Measurements from ENCODE around the gene USP10. TPM values are rescaled to one million over a fixed set of nuclear protein-coding genes. Genes with fewer than 3 reads are reported as not detected.
"Not testable (repeated sequence)": the region's sequence is repeated elsewhere in the genome, so short reads cannot be mapped to it uniquely, and the experiment has no call there.

The USP10 gene
- total and polyA plus RNA-seq, 5 donors from 2014 or later: 64.0 to 112 (median 88.1) TPM

GRCh38 chr16:84684592-84684965 lies 15.2 kb upstream of the USP10 start:
- DNase-seq: no peak
- H3K36me3 ChIP-seq (ENCODE audit: control insufficient read depth, insufficient read depth, low read length): no peaks in the 10 kb centered on the region
- H3K9me3 ChIP-seq (ENCODE audit: control insufficient read depth in 2 of 2, low read length in 2 of 2): peaks cover 0 to 2% of the 10 kb centered on the region in 2 experiments
- Mint-ChIP-seq H3K4me1 (no peaks in the 10 kb centered on the region), H3K27ac (no peak overlapping the region), H3K4me3 (no peak overlapping the region), H3K27me3 (peaks cover 55% of the 10 kb centered on the region), H3K36me3 (no peaks in the 10 kb centered on the region), H3K9me3 (peaks cover 0 to 4% (median 0%) of the 10 kb centered on the region in 7 donors)
- ATAC-seq (ENCODE audit: low read depth in 2 of 2): no peak
- peaks cover 11% of the 10 kb centered on the region for H3K27me3 ChIP-seq (ENCODE audit: control insufficient read depth, insufficient read depth, low read length)
- no peaks in the 10 kb centered on the region for H3K4me1 ChIP-seq (ENCODE audit: control insufficient read depth, insufficient read depth, low read length, poor library complexity, severe bottlenecking)
- no peak overlapping the region for H3K27ac ChIP-seq (ENCODE audit: insufficient read depth, low read length, poor library complexity, severe bottlenecking)
- H3K4me3 ChIP-seq (ENCODE audit: low read depth, low read length): no peak overlapping the region

- Mint-ChIP-seq H3K9me3 (peaks cover 0 to 4% (median 0%) of the 10 kb centered on the region in 7 donors), H3K4me3 (no peak overlapping the region), H3K27me3 (peaks cover 56% of the 10 kb centered on the region), H3K27ac (no peak overlapping the region), H3K36me3 (no peaks in the 10 kb centered on the region), H3K4me1 (no peaks in the 10 kb centered on the region)
- Histone ChIP-seq H3K36me3 (ENCODE audit: control insufficient read depth, insufficient read depth, low read length) (no peaks in the 10 kb centered on the region), H3K4me3 (ENCODE audit: low read depth, low read length) (no peak overlapping the region), H3K9me3 (ENCODE audit: control insufficient read depth in 2 of 2, low read length in 2 of 2) (peaks cover 0 to 2% of the 10 kb centered on the region in 2 experiments), H3K4me1 (ENCODE audit: control insufficient read depth, insufficient read depth, low read length, poor library complexity, severe bottlenecking) (no peaks in the 10 kb centered on the region), H3K27ac (ENCODE audit: insufficient read depth, low read length, poor library complexity, severe bottlenecking) (no peak overlapping the region), H3K27me3 (ENCODE audit: control insufficient read depth, insufficient read depth, low read length) (peaks cover 14% of the 10 kb centered on the region)
- DNase-seq: no peak
- ATAC-seq (ENCODE audit: low read depth in 2 of 2): no peak
These were observed 14.6 kb upstream of the USP10 start for GRCh38 chr16:84685210-84685609.

- Mint-ChIP-seq H3K27me3 (peaks cover 56% of the 10 kb centered on the region), H3K9me3 (peaks cover 0 to 4% (median 0%) of the 10 kb centered on the region in 7 donors), H3K4me3 (no peak overlapping the region), H3K36me3 (no peaks in the 10 kb centered on the region), H3K4me1 (peaks cover 0 to 4% (median 0%) of the 10 kb centered on the region in 4 donors), H3K27ac (no peak overlapping the region)
- H3K27ac ChIP-seq (ENCODE audit: insufficient read depth, low read length, poor library complexity, severe bottlenecking): no peak overlapping the region
- DNase-seq (no peak), ATAC-seq (ENCODE audit: low read depth in 2 of 2) (no peak)
- no peak overlapping the region for H3K4me3 ChIP-seq (ENCODE audit: low read depth, low read length)
- H3K4me1 ChIP-seq (ENCODE audit: control insufficient read depth, insufficient read depth, low read length, poor library complexity, severe bottlenecking): no peaks in the 10 kb centered on the region
- peaks cover 12% of the 10 kb centered on the region for H3K27me3 ChIP-seq (ENCODE audit: control insufficient read depth, insufficient read depth, low read length)
- H3K9me3 ChIP-seq (ENCODE audit: control insufficient read depth in 2 of 2, low read length in 2 of 2): peaks cover 0 to 2% of the 10 kb centered on the region in 2 experiments
- H3K36me3 ChIP-seq (ENCODE audit: control insufficient read depth, insufficient read depth, low read length): no peaks in the 10 kb centered on the region
These were observed 13.0 kb upstream of the USP10 start for GRCh38 chr16:84686707-84687298.

- H3K27me3 ChIP-seq (ENCODE audit: control insufficient read depth, insufficient read depth, low read length): peaks cover 8% of the 10 kb centered on the region
- H3K9me3 ChIP-seq (ENCODE audit: control insufficient read depth in 2 of 2, low read length in 2 of 2): peaks cover 0 to 2% of the 10 kb centered on the region in 2 experiments
- peak; percentile 31 to 55 for ATAC-seq (ENCODE audit: low read depth in 2 of 2)
- H3K27me3 Mint-ChIP-seq: peaks cover 51% of the 10 kb centered on the region
- H3K4me1 ChIP-seq (ENCODE audit: control insufficient read depth, insufficient read depth, low read length, poor library complexity, severe bottlenecking): no peaks in the 10 kb centered on the region
- no peak for DNase-seq
- H3K27ac Mint-ChIP-seq: no peak overlapping the region
- H3K9me3 Mint-ChIP-seq: peaks cover 0 to 4% (median 0%) of the 10 kb centered on the region in 7 donors
- no peak overlapping the region for H3K27ac ChIP-seq (ENCODE audit: insufficient read depth, low read length, poor library complexity, severe bottlenecking)
- H3K36me3 Mint-ChIP-seq: no peaks in the 10 kb centered on the region
- peaks cover 0 to 4% (median 0%) of the 10 kb centered on the region in 4 donors for H3K4me1 Mint-ChIP-seq
- H3K36me3 ChIP-seq (ENCODE audit: control insufficient read depth, insufficient read depth, low read length): no peaks in the 10 kb centered on the region
- H3K4me3 ChIP-seq (ENCODE audit: low read depth, low read length): no peak overlapping the region
- H3K4me3 Mint-ChIP-seq: no peak overlapping the region
These were observed 12.1 kb upstream of the USP10 start for GRCh38 chr16:84687715-84688114.

- not testable (repeated sequence) for H3K36me3 ChIP-seq (ENCODE audit: control insufficient read depth, insufficient read depth, low read length); H3K9me3 ChIP-seq (ENCODE audit: control insufficient read depth in 2 of 2, low read length in 2 of 2); H3K27me3 ChIP-seq (ENCODE audit: control insufficient read depth, insufficient read depth, low read length); H3K4me3 Mint-ChIP-seq; H3K4me1 ChIP-seq (ENCODE audit: control insufficient read depth, insufficient read depth, low read length, poor library complexity, severe bottlenecking); H3K27ac ChIP-seq (ENCODE audit: insufficient read depth, low read length, poor library complexity, severe bottlenecking); DNase-seq; H3K9me3 Mint-ChIP-seq; ATAC-seq (ENCODE audit: low read depth in 2 of 2); H3K4me1 Mint-ChIP-seq; H3K4me3 ChIP-seq (ENCODE audit: low read depth, low read length); H3K27ac Mint-ChIP-seq; H3K36me3 Mint-ChIP-seq
- H3K27me3 Mint-ChIP-seq: peaks cover 48% of the 10 kb centered on the region
These were observed 11.6 kb upstream of the USP10 start for GRCh38 chr16:84688163-84688562.

- Histone ChIP-seq H3K36me3 (ENCODE audit: control insufficient read depth, insufficient read depth, low read length) (no peaks in the 10 kb centered on the region), H3K27me3 (ENCODE audit: control insufficient read depth, insufficient read depth, low read length) (peaks cover 3% of the 10 kb centered on the region), H3K4me3 (ENCODE audit: low read depth, low read length) (no peak overlapping the region), H3K27ac (ENCODE audit: insufficient read depth, low read length, poor library complexity, severe bottlenecking) (no peak overlapping the region), H3K4me1 (ENCODE audit: control insufficient read depth, insufficient read depth, low read length, poor library complexity, severe bottlenecking) (no peaks in the 10 kb centered on the region), H3K9me3 (ENCODE audit: control insufficient read depth in 2 of 2, low read length in 2 of 2) (peaks cover 0 to 2% of the 10 kb centered on the region in 2 experiments)
- DNase-seq: no peak
- no peak overlapping the region for H3K27ac Mint-ChIP-seq
- peaks cover 0 to 4% (median 0%) of the 10 kb centered on the region in 7 donors for H3K9me3 Mint-ChIP-seq
- peaks cover 41% of the 10 kb centered on the region for H3K27me3 Mint-ChIP-seq
- no peak for ATAC-seq (ENCODE audit: low read depth in 2 of 2)
- no peaks in the 10 kb centered on the region for H3K36me3 Mint-ChIP-seq
- peaks cover 0 to 4% (median 0%) of the 10 kb centered on the region in 4 donors for H3K4me1 Mint-ChIP-seq
- H3K4me3 Mint-ChIP-seq: no peak overlapping the region
These were observed 10.7 kb upstream of the USP10 start for GRCh38 chr16:84689111-84689510.

GRCh38 chr16:84690088-84690819 lies 9.5 kb upstream of the USP10 start:
- no peak overlapping the region for H3K27ac Mint-ChIP-seq
- H3K4me1 Mint-ChIP-seq: peaks cover 0 to 4% (median 0%) of the 10 kb centered on the region in 4 donors

More at GRCh38 chr16:84690088-84690819, 9.5 kb upstream of the USP10 start:
- Histone ChIP-seq H3K36me3 (ENCODE audit: control insufficient read depth, insufficient read depth, low read length) (no peaks in the 10 kb centered on the region), H3K9me3 (ENCODE audit: control insufficient read depth in 2 of 2, low read length in 2 of 2) (peaks cover 0 to 2% of the 10 kb centered on the region in 2 experiments), H3K27ac (ENCODE audit: insufficient read depth, low read length, poor library complexity, severe bottlenecking) (no peak overlapping the region), H3K4me1 (ENCODE audit: control insufficient read depth, insufficient read depth, low read length, poor library complexity, severe bottlenecking) (no peaks in the 10 kb centered on the region), H3K27me3 (ENCODE audit: control insufficient read depth, insufficient read depth, low read length) (peaks cover 3% of the 10 kb centered on the region), H3K4me3 (ENCODE audit: low read depth, low read length) (no peak overlapping the region)
- ATAC-seq (ENCODE audit: low read depth in 2 of 2) (no peak), DNase-seq (no peak)
- Mint-ChIP-seq H3K27me3 (peaks cover 30% of the 10 kb centered on the region), H3K36me3 (no peaks in the 10 kb centered on the region), H3K9me3 (peaks cover 0 to 4% (median 0%) of the 10 kb centered on the region in 7 donors), H3K4me3 (no peak overlapping the region)
